ENCODE results near the gene AOAH. TPM values are rescaled to one million over a fixed set of nuclear protein-coding genes. Genes with fewer than 3 reads are reported as not detected.

The AOAH gene
- total and polyA plus RNA-seq, 2 donors (not counting 3 experiments of a cell fraction or from before 2014, with no cell fraction given) = not detected

DNA sequence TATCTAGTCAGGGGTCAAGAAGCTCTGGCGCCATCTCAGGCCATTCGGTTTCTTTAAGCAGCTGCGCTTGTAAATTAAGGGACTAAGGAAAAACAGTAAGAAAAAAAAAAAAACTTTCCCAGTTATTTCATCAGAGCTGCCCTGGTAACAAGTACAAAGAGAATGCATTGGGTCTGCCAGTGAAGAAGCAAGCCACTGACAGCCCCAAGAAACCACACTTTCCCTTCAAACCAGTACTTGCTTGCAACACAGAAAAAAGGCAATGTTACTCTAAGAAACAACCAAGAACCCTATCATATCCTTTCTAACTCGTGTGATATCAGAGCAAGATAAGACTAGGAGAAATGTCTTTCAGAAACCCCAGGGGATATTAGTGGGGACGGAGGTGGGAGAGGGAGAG is 40.6 kb upstream of the AOAH start:
- Histone ChIP-seq H3K27ac (ENCODE audit: insufficient read depth, low read depth, low read length) (no peak overlapping the region), H2AFZ (ENCODE audit: low read depth, low read length) (no peak overlapping the region), H4K20me1 (replicated peaks; ENCODE audit: control insufficient read depth, extremely low read depth, insufficient read depth, low read length) (no peaks in the 10 kb centered on the region), H3K4me3 (replicated peaks in 1 of 3; ENCODE audit: insufficient read depth in 1 of 3, low read depth in 1 of 3, low read length in 3 of 3) (no peak overlapping the region), H3K36me3 (ENCODE audit: control insufficient read depth in 2 of 2, extremely low read depth in 1 of 2, insufficient read depth in 2 of 2, low read length in 2 of 2) (no peaks in the 10 kb centered on the region), H3K4me1 (ENCODE audit: control insufficient read depth, extremely low read depth, insufficient read depth, low read length) (no peaks in the 10 kb centered on the region), H3K27me3 (ENCODE audit: control insufficient read depth in 2 of 2, insufficient read depth in 2 of 2, low read length in 2 of 2) (no peaks in the 10 kb centered on the region), H3K9me1 (replicated peaks; ENCODE audit: control insufficient read depth, extremely low read depth, insufficient read depth, low read length) (no peaks in the 10 kb centered on the region), H3K4me2 (ENCODE audit: insufficient read depth, low read length) (no peak overlapping the region), H3K9me3 (replicated peaks; ENCODE audit: control insufficient read depth, insufficient read depth, low read length) (no peaks in the 10 kb centered on the region), H3K9ac (replicated peaks; ENCODE audit: extremely low read depth, insufficient read depth, low read length) (no peak overlapping the region), H3K79me2 (ENCODE audit: control insufficient read depth, insufficient read depth, low read length) (no peaks in the 10 kb centered on the region)
- dilution Hi-C loops (cut with MboI; ENCODE audit: extremely low pct_ligation_motif_present, low sequenced_read_pairs) (no loop called here), intact Hi-C loops (cut with micrococcal nuclease) (no loop called here)
- ChIA-PET CTCF (no interaction called here), POLR2A (no interaction called here)
- BruUV-seq (replicated peaks) = no TSS peak
- DNase-seq (ENCODE audit: low read depth, low spot score) (no peak), FAIRE-seq (no peak)
- TF ChIP-seq FOS (IDR thresholded peaks at IDR 0.05; ENCODE audit: borderline replicate concordance, insufficient read depth, low read length) = no peak
- TF ChIP-seq, protein P1, sequence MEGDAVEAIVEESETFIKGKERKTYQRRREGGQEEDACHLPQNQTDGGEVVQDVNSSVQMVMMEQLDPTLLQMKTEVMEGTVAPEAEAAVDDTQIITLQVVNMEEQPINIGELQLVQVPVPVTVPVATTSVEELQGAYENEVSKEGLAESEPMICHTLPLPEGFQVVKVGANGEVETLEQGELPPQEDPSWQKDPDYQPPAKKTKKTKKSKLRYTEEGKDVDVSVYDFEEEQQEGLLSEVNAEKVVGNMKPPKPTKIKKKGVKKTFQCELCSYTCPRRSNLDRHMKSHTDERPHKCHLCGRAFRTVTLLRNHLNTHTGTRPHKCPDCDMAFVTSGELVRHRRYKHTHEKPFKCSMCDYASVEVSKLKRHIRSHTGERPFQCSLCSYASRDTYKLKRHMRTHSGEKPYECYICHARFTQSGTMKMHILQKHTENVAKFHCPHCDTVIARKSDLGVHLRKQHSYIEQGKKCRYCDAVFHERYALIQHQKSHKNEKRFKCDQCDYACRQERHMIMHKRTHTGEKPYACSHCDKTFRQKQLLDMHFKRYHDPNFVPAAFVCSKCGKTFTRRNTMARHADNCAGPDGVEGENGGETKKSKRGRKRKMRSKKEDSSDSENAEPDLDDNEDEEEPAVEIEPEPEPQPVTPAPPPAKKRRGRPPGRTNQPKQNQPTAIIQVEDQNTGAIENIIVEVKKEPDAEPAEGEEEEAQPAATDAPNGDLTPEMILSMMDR (IDR thresholded peaks at IDR 0.05; ENCODE audit: extremely low read depth in 1 of 2, insufficient read depth in 1 of 2, low read depth in 1 of 2, low read length in 2 of 2) = no peak
- TF ChIP-seq, protein P2, sequence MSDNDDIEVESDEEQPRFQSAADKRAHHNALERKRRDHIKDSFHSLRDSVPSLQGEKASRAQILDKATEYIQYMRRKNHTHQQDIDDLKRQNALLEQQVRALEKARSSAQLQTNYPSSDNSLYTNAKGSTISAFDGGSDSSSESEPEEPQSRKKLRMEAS (IDR thresholded peaks at IDR 0.05; ENCODE audit: insufficient read depth, insufficient read length) = no peak
- TF ChIP-seq GATA2 (IDR thresholded peaks at IDR 0.05; ENCODE audit: insufficient read depth, insufficient read length, low read depth, low read length) = no peak
- TF ChIP-seq POLR2AphosphoS5 (IDR thresholded peaks at IDR 0.05; ENCODE audit: insufficient read depth, low read depth, low read length) = no peak
- no peak for TF ChIP-seq JUN (IDR thresholded peaks at IDR 0.05; ENCODE audit: borderline replicate concordance, insufficient read depth, insufficient read length, low read depth)
- no peak for TF ChIP-seq MYC (IDR thresholded peaks at IDR 0.05; ENCODE audit: low read depth, low read length)
- no peak for TF ChIP-seq POLR2A (IDR thresholded peaks at IDR 0.05; ENCODE audit: low read depth, low read length)
- TF ChIP-seq EZH2 (IDR thresholded peaks at IDR 0.05; ENCODE audit: borderline replicate concordance, low read depth, low read length, severe bottlenecking) = no peak

Measured in endothelial cell of umbilical vein (primary cell).